PC-9 (cell line): ENCODE results near the gene STX8. TPM values are rescaled to one million over a fixed set of nuclear protein-coding genes. Genes with fewer than 3 reads are reported as not detected.

Experiments
- BruUV-seq: library from RNA; stranded (reverse); fragments of 400-500 nt; replicated peaks from 2 replicates; lab custom pipeline; 2021; lab: Mats Ljungman, UMichigan
- CTCF ChIA-PET: fragments of 300-600 bp; sonication (Branson Sonifier 250); formaldehyde crosslinking; loops from one replicate; lab custom pipeline; 2022; ENCODE audit warnings: antibody characterized with exemption; lab: Charles Lee
- POLR2A ChIA-PET: fragments of 300-600 bp; sonication (Branson Sonifier 250); formaldehyde crosslinking; loops from one replicate; lab custom pipeline; 2022; ENCODE audit warnings: antibody characterized with exemption; ENCODE audit not compliant: unreplicated experiment; lab: Charles Lee
- DNase-seq, 2 experiments: peaks; one replicate each; pipeline versions ENCODE4 v3.0.0 to v3.0.0-alpha.2; 2015 to 2022; ENCODE audit warnings: mixed read lengths in 1 of 2
- H2AFZ ChIP-seq: fragments of 200-600 bp; sonication (generic); 2 replicates; pipeline ENCODE4 v1.8.1; 2017; ENCODE audit warnings: antibody characterized with exemption
- H3F3A ChIP-seq: fragments of 200-600 bp; sonication (generic); 2 replicates; pipeline ENCODE4 v1.8.1; 2017; ENCODE audit warnings: antibody characterized with exemption, mild to moderate bottlenecking, low read depth; ENCODE audit not compliant: insufficient read depth
- H3K27ac ChIP-seq: fragments of 200-600 bp; sonication (generic); 2 replicates; pipeline ENCODE4 v1.6.1; 2016; ENCODE audit warnings: mixed run types
- H3K27me3 ChIP-seq: fragments of 200-600 bp; sonication (generic); 2 replicates; pipeline ENCODE4 v1.6.1; 2016; ENCODE audit warnings: low read depth, mixed run types; ENCODE audit not compliant: insufficient read depth
- H3K36me3 ChIP-seq: fragments of 200-600 bp; sonication (generic); 2 replicates; pipeline ENCODE4 v1.6.1; 2016; ENCODE audit warnings: low read depth, mixed run types
- H3K4me1 ChIP-seq: fragments of 200-600 bp; sonication (generic); replicated peaks from 2 replicates; pipeline ENCODE4 v1.6.1; 2016; ENCODE audit warnings: mixed run types; ENCODE audit not compliant: insufficient read depth
- H3K4me2 ChIP-seq: fragments of 200-600 bp; sonication (generic); 2 replicates; pipeline ENCODE4 v1.6.1; 2017; ENCODE audit warnings: mixed run types
- H3K4me3 ChIP-seq: fragments of 200-600 bp; sonication (generic); 2 replicates; pipeline ENCODE4 v1.6.1; 2016; ENCODE audit warnings: mixed run types
- H3K79me2 ChIP-seq: fragments of 200-600 bp; sonication (generic); 2 replicates; pipeline ENCODE4 v1.6.1; 2017; ENCODE audit warnings: low read depth, mixed run types
- H3K9me2 ChIP-seq: fragments of 200-600 bp; sonication (generic); 2 replicates; pipeline ENCODE4 v1.8.1; 2017; ENCODE audit warnings: mild to moderate bottlenecking; ENCODE audit not compliant: insufficient read depth
- H3K9me3 ChIP-seq: fragments of 200-600 bp; sonication (generic); 2 replicates; pipeline ENCODE4 v1.8.1; 2016; ENCODE audit warnings: low read depth; ENCODE audit not compliant: insufficient read depth
- H4K20me1 ChIP-seq: fragments of 200-600 bp; sonication (generic); 2 replicates; pipeline ENCODE4 v1.8.1; 2017; ENCODE audit not compliant: insufficient read depth
- EZH2 ChIP-seq: fragments of 200-600 bp; sonication (generic); IDR thresholded peaks from 2 replicates; pipeline ENCODE4 v1.8.0; 2017; ENCODE audit warnings: antibody characterized with exemption, low read depth
- intact Hi-C: fragments of 100-400 bp; cut with micrococcal nuclease; formaldehyde crosslinking; loops from one replicate; pipeline ENCODE4 v1.10.0; 2022; ENCODE audit not compliant: unreplicated experiment
- total RNA-seq: library from RNA; stranded (reverse); gene quantifications from 2 replicates; pipeline ENCODE4 v1.2.3, GENCODE V29; 2021
- TF ChIP-seq, protein P1 (sequence below): fragments of 200-600 bp; sonication (generic); conservative IDR thresholded peaks from 2 replicates; pipeline ENCODE4 v1.6.1; 2017; ENCODE audit warnings: mixed run types, antibody characterized with exemption, mild to moderate bottlenecking, moderate library complexity

The STX8 gene
- total RNA-seq, 1 experiment from 2014 or later, result 60.6 TPM

DNA sequence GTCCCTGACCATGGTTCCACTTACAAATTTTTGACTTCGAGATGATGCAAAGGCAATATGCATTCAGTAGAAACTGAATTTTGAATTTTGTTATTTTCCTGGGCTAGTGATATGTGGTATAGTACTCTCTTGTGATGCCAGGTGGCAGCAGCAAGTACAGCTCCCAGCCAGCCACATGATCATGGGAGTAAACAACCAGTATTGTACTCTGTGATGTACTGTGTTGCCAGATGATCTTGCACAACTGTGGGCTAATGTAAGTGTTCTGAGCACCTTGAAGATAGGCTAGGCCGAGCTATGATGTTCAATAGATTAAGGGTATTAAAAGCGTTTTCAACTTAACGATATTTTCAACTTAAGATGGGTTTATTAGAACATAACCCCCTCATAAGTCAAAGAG, 250.8 kb downstream of the STX8 start:
- intact Hi-C loops, result no loop called here
- Histone ChIP-seq H3K4me3 (no peak overlapping the region), H3K9me2 (no peaks in the 10 kb centered on the region), H3K79me2 (no peaks in the 10 kb centered on the region), H3K4me1 (no peaks in the 10 kb centered on the region), H3F3A (no peaks in the 10 kb centered on the region), H3K27me3 (no peaks in the 10 kb centered on the region), H3K9me3 (no peaks in the 10 kb centered on the region), H3K27ac (no peak overlapping the region), H4K20me1 (no peaks in the 10 kb centered on the region), H2AFZ (no peak overlapping the region), H3K4me2 (no peak overlapping the region), H3K36me3 (no peaks in the 10 kb centered on the region)
- no TSS peak for BruUV-seq
- DNase-seq, result no peak
- TF ChIP-seq, protein P1, sequence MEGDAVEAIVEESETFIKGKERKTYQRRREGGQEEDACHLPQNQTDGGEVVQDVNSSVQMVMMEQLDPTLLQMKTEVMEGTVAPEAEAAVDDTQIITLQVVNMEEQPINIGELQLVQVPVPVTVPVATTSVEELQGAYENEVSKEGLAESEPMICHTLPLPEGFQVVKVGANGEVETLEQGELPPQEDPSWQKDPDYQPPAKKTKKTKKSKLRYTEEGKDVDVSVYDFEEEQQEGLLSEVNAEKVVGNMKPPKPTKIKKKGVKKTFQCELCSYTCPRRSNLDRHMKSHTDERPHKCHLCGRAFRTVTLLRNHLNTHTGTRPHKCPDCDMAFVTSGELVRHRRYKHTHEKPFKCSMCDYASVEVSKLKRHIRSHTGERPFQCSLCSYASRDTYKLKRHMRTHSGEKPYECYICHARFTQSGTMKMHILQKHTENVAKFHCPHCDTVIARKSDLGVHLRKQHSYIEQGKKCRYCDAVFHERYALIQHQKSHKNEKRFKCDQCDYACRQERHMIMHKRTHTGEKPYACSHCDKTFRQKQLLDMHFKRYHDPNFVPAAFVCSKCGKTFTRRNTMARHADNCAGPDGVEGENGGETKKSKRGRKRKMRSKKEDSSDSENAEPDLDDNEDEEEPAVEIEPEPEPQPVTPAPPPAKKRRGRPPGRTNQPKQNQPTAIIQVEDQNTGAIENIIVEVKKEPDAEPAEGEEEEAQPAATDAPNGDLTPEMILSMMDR, result no peak
- TF ChIP-seq EZH2, result no peak
- ChIA-PET CTCF (no interaction called here), POLR2A (no interaction called here)

DNA sequence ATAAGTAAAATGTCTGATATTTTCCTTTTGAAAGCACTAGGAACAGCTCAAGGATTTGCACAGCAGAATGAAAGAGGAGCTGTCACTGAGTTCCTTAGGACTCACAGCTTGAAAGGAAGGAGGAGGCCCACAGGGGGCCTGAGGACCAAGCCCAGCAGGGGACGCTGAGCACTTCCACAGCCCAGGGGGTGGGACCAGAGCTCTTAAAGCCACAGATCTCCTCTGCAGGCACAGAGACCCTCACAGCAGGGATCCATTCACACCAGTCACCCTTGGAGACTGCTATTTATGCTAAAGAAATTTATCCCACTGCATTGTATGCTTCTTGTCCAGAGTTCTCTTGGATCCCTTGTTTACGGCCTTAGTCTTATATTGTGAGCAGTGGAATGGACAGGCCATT, 253.3 kb downstream of the STX8 start:
- Histone ChIP-seq H3K4me1 (no peaks in the 10 kb centered on the region), H3K27ac (no peak overlapping the region), H3K36me3 (no peaks in the 10 kb centered on the region), H3K9me2 (no peaks in the 10 kb centered on the region), H3K9me3 (no peaks in the 10 kb centered on the region), H3K4me3 (no peak overlapping the region), H4K20me1 (no peaks in the 10 kb centered on the region), H3K4me2 (no peak overlapping the region), H3F3A (no peaks in the 10 kb centered on the region), H2AFZ (no peak overlapping the region), H3K79me2 (no peaks in the 10 kb centered on the region), H3K27me3 (no peaks in the 10 kb centered on the region)
- BruUV-seq, result no TSS peak
- TF ChIP-seq, protein P1, result no peak
- TF ChIP-seq EZH2, result no peak
- ChIA-PET POLR2A (no interaction called here), CTCF (interaction anchor here (0.9 kb wide), 1 partner anchor 30 kb away, joined by 3 read pairs; no protein-coding TSS in a partner anchor)
- no peak for DNase-seq
- intact Hi-C loops, result no loop called here

DNA sequence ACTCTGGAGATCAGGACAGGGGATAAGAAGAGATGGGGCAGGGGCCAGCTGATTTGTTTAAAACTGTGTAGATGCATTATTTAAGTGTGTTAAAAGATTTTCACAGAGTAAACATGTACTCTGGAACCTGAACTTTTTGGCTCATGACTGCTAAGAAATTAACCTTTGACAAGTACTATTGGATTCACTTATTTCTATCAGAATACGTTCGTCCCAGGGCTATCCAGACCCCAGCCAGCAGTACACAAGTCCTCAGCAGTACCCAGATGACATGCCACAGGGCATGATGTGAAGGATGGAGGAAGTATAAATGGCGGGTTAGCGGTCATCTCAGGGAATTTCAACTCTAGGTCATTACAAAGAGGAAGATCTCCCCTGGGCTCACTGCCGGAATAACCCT, 253.7 kb downstream of the STX8 start:
- no peaks in the 10 kb centered on the region for H3K79me2 ChIP-seq
- H3K9me2 ChIP-seq, result no peaks in the 10 kb centered on the region
- no peaks in the 10 kb centered on the region for H3K9me3 ChIP-seq
- H3F3A ChIP-seq, result no peaks in the 10 kb centered on the region
- H3K4me1 ChIP-seq, result no peaks in the 10 kb centered on the region
- no peak overlapping the region for H3K4me2 ChIP-seq
- no peaks in the 10 kb centered on the region for H3K36me3 ChIP-seq
- H3K27me3 ChIP-seq, result no peaks in the 10 kb centered on the region
- no peak overlapping the region for H2AFZ ChIP-seq
- POLR2A ChIA-PET, result no interaction called here
- H3K4me3 ChIP-seq, result no peak overlapping the region
- BruUV-seq, result no TSS peak
- CTCF ChIA-PET, result interaction anchor here (0.9 kb wide), 1 partner anchor 30 kb away, joined by 3 read pairs; no protein-coding TSS in a partner anchor
- intact Hi-C loops, result no loop called here
- H4K20me1 ChIP-seq, result no peaks in the 10 kb centered on the region
- H3K27ac ChIP-seq, result no peak overlapping the region
- no peak for DNase-seq
- TF ChIP-seq, protein P1, result no peak
- TF ChIP-seq EZH2, result no peak
